Camera-type eye (tissue), 1 donor: Measurements from ENCODE around the gene TAS2R13. TPM values are rescaled to one million over a fixed set of nuclear protein-coding genes. Genes with fewer than 3 reads are reported as not detected.

Source experiments
- total RNA-seq: library from RNA; depleted of rRNA; stranded (reverse); fragments of >200 nt; gene quantifications from one replicate; pipeline ENCODE4 v1.2.3, GENCODE V29; 2014

Gene TAS2R13, protein sequence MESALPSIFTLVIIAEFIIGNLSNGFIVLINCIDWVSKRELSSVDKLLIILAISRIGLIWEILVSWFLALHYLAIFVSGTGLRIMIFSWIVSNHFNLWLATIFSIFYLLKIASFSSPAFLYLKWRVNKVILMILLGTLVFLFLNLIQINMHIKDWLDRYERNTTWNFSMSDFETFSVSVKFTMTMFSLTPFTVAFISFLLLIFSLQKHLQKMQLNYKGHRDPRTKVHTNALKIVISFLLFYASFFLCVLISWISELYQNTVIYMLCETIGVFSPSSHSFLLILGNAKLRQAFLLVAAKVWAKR
- total RNA-seq = 12.4 TPM

DNA sequence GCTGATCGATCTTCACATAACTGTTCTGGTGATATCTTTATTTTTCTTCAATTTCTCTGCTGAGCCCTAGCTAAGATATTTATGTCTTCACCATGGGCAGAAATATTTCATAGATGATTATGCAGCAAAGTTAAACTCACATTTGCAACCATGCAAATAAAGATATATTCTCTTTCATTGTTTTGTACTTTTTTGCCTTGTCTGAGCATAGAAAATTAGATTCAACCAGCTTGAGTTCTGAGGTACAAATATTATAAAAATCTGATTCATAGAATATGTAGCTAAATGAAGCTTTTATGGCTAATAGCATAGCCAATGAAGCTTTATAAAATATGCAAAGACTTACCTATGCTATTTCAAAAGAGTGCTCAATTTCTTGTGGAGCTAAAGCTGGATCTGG lies at the start of gene TAS2R13:
TSS of gene TAS2R13 (minus strand) at position 101 of the 400 bp plus-strand sequence. CDS start 264 bp downstream, outside the sequence.

DNA sequence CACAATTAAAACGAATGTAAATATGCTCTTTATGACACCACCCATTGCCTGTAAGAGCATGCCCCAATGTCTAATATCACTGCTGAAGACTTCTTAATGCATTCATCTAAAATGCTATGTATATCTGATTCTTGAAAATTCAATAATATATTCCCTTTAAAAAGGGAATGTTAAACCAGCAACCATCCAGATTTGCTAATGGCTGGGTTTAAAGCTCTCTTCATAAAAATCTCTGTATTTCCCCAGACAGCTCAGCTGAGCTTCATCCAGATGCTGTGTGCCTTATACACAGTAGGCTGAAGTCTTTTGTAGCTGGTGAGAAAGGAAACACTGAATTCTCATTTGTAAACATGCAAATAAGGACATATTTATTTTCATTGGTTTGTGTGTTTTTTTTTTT lies 29.8 kb upstream of the TAS2R13 start, which contains the start of gene TAS2R14:
TSS of gene TAS2R14 (minus strand) at position 101 of the 400 bp plus-strand sequence. CDS start at position 45, 56 bp downstream.

DNA sequence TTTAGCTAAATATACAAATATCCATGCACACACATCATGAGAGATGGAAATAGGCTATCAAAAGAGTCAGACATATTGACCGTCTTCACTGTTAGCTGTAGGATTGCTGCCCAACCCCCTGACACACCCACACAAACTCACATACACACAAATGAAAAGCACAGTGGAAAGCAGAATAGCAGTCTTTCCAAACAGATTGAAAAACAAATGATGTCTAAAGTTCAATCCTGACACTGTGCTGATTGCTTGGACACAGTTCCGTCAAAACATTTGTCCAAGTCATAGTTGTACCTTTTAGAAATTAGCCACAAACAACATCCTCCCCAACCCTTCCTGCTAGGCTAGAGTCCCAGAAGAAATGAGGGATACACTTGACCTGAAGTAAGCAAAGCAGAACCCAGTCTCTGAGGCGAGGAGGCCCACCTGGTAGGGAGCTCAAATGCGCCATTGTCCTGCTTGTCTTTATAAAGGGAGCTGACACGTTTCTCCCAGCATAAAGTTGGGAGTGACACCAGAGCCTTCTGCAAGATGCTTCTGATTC lies 19.5 kb upstream of the TAS2R13 start, which contains the start of gene PRH2:
TSS of gene PRH2 (plus strand) at position 491 of the 541 bp plus-strand sequence. CDS start at position 529, 38 bp downstream.

DNA sequence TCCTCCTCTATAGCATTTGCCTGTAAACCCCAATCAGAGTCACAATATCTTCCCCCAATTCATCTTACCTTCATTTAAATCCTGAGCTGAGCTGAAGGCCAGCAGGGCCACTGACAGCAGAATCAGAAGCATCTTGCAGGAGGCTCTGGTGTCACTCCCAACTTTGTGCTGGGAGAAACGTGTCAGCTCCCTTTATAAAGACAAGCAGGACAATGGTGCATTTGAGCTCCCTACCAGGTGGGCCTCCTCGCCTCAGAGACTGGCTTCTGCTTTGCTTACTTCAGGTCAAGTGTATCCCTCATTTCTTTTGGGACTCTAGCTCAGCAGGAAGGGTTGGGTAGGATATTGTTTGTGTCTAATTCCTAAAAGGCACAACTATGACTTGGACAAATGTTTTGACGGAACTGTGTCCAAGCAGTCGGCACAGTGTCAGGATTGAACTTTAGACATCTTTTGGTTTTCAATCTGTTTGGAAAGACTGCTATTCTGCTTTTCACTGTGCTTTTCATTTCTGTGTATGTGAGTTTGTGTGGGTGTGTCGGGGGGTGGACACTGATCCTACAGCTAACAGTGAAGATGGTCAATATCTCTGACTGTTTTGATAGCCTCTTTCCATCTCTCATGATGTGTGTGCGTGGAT lies 25.2 kb downstream of the TAS2R13 start, which contains the start of gene PRH1:
TSS of gene PRH1 (minus strand) at position 170 of the 640 bp plus-strand sequence. CDS start at position 132, 38 bp downstream.

Other genes starting within 250 kb of the TAS2R13 start
- 1.2 TPM for gene STYK1, start 235.5 kb downstream of the TAS2R13 start, total RNA-seq
- 159 TPM for gene YBX3, start 186.2 kb downstream of the TAS2R13 start, total RNA-seq
- gene TAS2R7, start 106.9 kb downstream of the TAS2R13 start, total RNA-seq = not detected
- not detected for gene TAS2R8, start 102.3 kb downstream of the TAS2R13 start, total RNA-seq
- gene TAS2R9, start 99.4 kb downstream of the TAS2R13 start, total RNA-seq = not detected
- 5.8 TPM for gene TAS2R10, start 83.2 kb downstream of the TAS2R13 start, total RNA-seq
- 11.7 TPM for gene PRR4, start 60.1 kb downstream of the TAS2R13 start, total RNA-seq
- 117 TPM for gene PRH1, start 25.3 kb downstream of the TAS2R13 start, total RNA-seq
- gene PRH2, start 19.7 kb upstream of the TAS2R13 start, total RNA-seq = not detected
- 21.2 TPM for gene TAS2R14, start 29.7 kb upstream of the TAS2R13 start, total RNA-seq
- 17.0 TPM for gene TAS2R50, start 77.3 kb upstream of the TAS2R13 start, total RNA-seq
- 20.5 TPM for gene TAS2R20, start 88.7 kb upstream of the TAS2R13 start, total RNA-seq
- gene TAS2R19, start 113.1 kb upstream of the TAS2R13 start, total RNA-seq = 42.2 TPM
- gene TAS2R31, start 121.8 kb upstream of the TAS2R13 start, total RNA-seq = 30.5 TPM
- 15.8 TPM for gene TAS2R46, start 152.7 kb upstream of the TAS2R13 start, total RNA-seq
- gene TAS2R43, start 182.8 kb upstream of the TAS2R13 start, total RNA-seq = 27.2 TPM
- gene TAS2R30, start 225.1 kb upstream of the TAS2R13 start, total RNA-seq = 37.2 TPM